GM19238 (cell line): ENCODE results near the gene ZBTB8A.
A peak's percentile ranks its signal among the peaks of the same experiment; 100 is the strongest.
"Not testable (repeated sequence)": the region's sequence is repeated elsewhere in the genome, so short reads cannot be mapped to it uniquely, and the experiment has no call there.

Experiments
- DNase-seq: peaks from one replicate; pipeline ENCODE4 v3.0.0; 2011; ENCODE audit warnings: low spot score; ENCODE audit not compliant: insufficient read length

ZBTB8A gene

GRCh38 chr1:32536764-32537163 is 2.5 kb upstream of the ZBTB8A start:
- no peak for DNase-seq

- DNase-seq: peak; percentile 19
These were observed 651 bp downstream of the ZBTB8A start for GRCh38 chr1:32539584-32540571.

GRCh38 chr1:32540605-32541004 is 1.4 kb downstream of the ZBTB8A start:
- DNase-seq: no peak

DNA sequence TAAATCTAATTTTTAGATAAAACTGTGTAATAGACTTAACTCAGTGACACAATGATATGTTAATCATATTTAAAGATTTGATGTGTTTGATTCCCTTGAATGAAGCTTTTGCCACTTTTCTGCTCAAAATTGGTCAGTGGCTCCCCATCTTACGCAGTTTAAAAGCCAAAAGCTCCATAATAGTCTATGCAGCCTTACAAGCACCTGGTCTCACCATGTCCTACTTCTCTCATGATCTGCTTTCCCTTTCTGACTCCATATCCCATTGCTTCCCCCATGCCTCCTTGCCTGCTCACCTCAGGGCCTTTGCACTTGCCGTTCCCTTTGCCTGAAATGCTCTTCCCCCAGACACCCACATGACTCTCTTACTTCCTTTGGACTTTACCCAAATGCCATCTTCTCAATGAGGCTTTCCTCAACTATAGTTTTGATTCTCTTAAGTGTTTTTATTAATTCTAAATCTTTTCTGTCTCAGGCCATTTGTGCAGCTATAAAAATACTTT is 1.9 kb downstream of the ZBTB8A start:
- no peak for DNase-seq

- DNase-seq: no peak
These were observed 7.4 kb downstream of the ZBTB8A start for GRCh38 chr1:32546611-32547010.

DNA sequence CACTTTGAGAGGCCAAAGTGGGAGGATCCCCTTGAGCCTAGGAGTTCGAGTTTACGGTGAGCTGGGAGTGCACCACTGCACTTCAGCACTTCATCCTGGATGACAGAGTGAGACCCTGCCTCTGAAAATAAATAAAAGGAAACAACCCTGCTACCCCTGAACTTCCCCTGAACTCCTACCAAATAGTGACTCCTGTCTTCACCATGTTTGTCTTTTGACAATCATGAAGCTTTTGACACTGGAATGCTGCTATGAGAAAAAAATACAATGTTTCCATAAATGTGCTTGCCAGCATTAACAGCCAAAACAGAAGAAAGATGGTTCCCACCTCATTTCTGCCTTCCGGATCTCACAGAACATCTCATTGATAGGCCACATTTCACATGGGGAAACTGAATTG is 10.4 kb downstream of the ZBTB8A start:
- DNase-seq: no peak

DNA sequence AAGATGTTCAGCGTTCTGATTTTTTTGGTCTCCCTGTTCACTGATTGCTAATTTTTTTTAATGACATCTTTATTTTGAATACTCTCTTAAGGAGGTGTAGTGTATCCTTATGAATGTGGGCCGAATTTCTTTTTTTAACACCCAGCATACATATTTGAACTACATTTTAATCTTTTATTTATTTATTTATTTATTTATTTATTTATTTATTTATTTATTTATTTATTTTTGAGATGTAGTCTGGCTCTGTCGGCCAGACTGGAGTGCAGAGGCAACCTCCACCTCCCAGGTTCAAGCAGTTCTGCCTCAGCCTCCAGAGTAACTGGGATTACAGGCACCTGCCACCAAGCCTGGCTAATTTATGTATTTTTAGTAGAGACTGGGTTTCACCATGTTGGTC is 15.1 kb downstream of the ZBTB8A start:
- DNase-seq: no peak

GRCh38 chr1:32557035-32557434 is 17.8 kb downstream of the ZBTB8A start:
- not testable (repeated sequence) for DNase-seq

DNA sequence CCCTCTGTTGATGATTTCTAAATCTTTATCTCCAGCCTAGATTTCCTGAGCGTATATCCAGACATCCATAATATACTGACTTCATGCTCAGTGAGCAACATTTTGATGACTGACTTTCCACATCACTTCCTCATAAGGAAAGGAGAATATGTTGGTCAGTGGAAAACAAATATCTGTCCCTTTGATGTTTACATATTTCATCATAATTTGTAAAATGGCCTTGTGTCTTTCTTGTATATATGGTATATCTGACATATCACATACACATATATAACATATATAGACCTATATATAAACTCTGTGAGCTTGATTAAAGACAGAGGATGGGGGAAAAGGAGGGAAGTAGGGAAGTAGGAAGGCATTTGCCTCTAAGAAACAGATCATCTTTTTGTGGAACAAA is 18.6 kb downstream of the ZBTB8A start:
- DNase-seq: no peak

DNA sequence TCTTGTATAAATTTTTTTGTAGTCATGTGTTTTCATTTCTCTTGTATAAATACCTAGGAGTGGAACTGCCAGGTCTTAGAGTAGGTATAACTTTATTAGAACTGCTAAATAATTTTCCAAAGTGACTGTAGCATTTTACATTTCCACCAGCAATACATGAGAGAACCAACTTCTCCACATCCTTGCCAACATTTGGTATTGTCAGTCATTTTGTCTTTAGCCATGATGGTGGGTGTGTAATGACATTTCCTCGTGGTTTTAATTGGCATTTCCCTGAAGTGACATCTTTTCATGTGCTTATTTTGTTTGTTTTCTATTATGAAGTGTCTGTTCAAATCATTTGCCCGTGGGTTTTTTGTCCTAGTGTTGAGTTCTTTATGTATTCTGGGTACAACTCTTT is 29.7 kb downstream of the ZBTB8A start:
- no peak for DNase-seq

- no peak for DNase-seq
These were observed 41.3 kb downstream of the ZBTB8A start for GRCh38 chr1:32580348-32581017.

- no peak for DNase-seq
These were observed 53.7 kb downstream of the ZBTB8A start for GRCh38 chr1:32592943-32593342.

GRCh38 chr1:32600034-32600433 is 60.8 kb downstream of the ZBTB8A start:
- DNase-seq: no peak

DNA sequence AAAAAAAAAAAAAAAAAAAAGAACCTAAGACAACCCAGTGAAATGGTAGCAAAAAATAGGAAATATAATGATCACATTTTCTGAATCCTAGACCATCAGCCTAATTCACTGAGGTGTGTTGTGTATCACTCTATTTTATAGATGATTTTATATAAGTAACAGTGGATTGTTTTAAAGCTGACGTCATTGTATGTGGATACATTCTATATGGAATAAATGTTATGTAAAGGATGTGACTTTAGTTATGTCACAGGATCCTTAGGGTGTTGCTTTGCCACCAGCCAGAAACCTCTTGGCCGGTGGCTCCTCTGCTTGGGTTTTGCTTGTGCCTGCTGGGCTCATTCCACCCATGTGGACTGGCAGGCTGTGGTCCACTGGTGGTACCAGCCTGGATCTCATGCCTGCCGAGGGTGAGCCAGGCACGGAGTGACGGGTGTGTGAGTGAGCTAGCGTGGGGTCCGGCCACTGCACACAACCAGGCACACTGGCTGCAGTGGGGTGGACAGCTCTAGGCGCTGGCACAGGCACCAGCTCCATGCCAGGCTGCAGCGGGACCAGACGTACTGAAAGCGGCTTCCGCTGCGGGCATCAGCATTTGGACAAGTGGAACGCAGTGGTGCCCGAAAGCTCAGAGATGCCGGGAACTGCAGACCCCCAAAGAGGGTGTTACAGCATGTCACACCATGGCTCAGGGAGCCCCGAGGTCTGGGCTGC is 66.6 kb downstream of the ZBTB8A start:
- no peak for DNase-seq

DNA sequence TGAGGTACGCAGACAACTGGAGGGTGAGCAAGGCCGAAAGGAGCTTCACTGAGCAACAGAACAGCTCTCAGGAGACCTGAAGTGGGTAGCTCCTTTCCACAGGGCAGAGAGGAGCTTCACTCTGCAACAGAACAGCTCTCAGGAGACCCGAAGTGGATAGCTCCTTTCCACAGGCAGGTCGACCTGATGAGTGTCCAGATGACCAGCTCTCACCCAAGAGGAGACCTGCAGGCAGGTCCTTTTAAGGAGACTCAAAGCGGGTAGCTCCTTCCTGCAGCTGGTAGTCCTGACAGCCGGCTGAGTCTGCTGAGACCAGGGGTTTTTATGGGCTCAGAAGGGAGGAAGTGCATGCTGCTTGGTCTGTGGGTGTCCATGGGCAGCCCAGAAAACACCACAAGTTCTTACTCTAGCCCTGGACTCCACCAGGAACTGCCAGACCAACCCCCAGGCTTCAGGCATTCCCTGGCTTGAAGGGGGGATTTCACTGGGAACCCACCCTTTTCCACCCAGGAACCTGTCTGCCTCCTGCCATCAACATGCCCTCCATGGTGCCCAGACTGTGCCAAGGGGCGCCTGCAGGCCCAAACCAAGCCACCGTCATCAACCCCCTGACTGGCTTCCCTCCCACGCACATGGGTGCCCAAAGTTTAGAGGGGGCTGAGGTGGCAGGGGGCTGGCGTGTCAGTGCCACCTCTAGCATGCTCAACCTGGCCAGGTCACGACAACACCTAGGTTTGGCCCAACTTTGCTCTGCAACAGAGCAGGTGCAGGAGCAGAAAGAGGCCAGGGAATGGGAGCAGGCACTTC is 67.5 kb downstream of the ZBTB8A start:
- DNase-seq: no peak

GRCh38 chr1:32609180-32609579 is 70.0 kb downstream of the ZBTB8A start:
- no peak for DNase-seq

DNA sequence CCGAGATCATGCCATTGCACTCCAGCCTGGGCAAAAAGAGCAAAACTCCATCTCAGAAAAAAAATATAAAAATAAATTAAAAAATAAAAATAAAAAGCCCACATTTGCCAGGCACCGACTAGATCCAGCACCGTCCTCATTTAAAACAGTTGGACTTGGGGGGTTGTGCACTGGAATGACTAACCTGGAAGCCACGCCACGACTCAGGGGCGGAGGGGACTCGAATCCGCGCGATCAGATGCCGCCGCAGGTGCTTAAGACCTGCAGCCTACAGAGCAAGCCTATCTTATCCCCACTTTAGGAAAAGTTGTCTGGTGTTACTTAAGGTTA is 72.6 kb downstream of the ZBTB8A start:
- no peak for DNase-seq

DNA sequence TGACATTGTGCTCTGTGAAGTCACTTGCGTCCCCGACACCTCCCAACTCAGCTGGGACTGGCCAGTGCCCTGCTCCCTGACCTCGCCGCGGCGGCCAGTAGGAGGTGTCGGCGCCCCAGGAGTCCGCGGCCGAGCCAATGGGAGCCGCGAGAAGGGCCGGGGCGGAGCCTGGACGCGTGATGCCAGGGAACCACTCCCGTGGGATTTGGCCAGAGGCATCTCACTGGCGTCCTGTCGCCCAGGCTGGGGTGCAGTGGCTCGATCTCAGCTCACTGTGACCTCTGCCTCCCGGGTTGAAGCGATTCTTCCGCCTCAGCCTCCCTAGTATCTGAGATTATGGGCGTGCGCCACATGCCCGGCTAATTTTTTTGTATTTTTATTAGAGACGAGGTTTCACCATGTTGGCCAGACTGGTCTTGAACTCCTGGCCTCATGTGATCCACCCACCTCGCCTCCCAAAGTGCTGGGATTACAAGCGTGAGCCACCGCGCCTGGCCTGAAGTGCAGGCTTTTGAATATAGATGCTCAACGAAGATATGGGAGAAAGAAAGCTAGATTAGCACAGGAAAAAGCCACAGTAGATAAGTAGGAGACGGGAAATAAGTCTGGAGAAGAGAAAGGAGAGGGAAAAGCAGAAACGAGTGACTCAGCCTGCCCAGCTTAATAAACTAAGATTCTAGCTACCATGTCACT is 73.1 kb downstream of the ZBTB8A start:
- peak; percentile 76 for DNase-seq

- no peak for DNase-seq
These were observed 74.2 kb downstream of the ZBTB8A start for GRCh38 chr1:32613472-32613871.

- DNase-seq: no peak
These were observed 79.5 kb downstream of the ZBTB8A start for GRCh38 chr1:32618673-32619221.
